Measurements from ENCODE around the gene FAT1. TPM values are rescaled to one million over a fixed set of nuclear protein-coding genes. Genes with fewer than 3 reads are reported as not detected.

The FAT1 gene
- total RNA-seq, 2 donors from 2014 or later = not detected

DNA sequence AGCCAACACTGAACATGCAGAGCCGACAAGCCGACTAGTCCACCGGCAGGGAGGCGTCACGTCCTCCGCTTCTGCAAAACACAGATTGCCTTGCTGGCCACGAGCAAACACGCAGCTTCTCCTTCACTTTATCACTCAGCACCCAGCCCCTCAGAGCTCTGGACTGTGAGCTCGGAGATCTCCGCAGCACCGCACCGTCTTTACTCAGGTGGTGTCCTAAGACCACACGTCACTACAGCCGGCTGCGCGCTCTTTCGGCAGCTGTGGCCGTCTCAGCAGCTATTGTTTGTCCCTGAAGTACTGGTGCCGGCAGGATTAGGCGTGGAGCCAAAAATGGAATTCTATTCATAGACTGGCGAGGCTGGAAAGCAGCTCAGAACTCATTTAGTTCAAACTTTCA, 72.0 kb downstream of the FAT1 start:
- H3K4me3 Mint-ChIP-seq = no peak overlapping the region
- no peaks in the 10 kb centered on the region for H3K4me1 Mint-ChIP-seq
- H3K27me3 Mint-ChIP-seq = peaks cover 3% of the 10 kb centered on the region
- ATAC-seq (replicated peaks) = no peak
- no peaks in the 10 kb centered on the region for H3K36me3 Mint-ChIP-seq (ENCODE audit: low read depth)
- no peak overlapping the region for H3K27ac Mint-ChIP-seq
- no peaks in the 10 kb centered on the region for H3K9me3 Mint-ChIP-seq

DNA sequence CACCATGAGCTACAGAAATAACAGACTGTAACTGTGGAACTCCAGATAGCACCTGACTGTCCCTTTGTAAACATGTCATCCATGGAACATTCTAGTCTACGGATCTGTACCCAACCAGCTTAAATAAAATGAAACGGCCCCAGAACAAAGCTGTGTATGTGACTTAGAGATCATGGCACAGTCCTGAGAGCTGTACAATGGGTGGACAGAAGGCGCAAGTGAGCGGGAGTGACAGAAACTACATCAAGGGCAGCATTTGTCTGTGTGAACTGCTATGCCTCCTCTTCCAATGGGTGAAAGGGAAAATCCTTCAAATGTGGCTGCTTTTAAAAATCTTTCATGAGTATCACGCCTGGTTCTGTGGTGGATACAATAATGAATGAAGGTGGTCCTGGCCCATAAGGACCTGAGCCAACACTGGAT, 72.5 kb downstream of the FAT1 start:
- Mint-ChIP-seq H3K27me3 (peaks cover 3% of the 10 kb centered on the region), H3K9me3 (no peaks in the 10 kb centered on the region), H3K36me3 (ENCODE audit: low read depth) (no peaks in the 10 kb centered on the region), H3K4me3 (no peak overlapping the region), H3K27ac (no peak overlapping the region), H3K4me1 (no peaks in the 10 kb centered on the region)
- no peak for ATAC-seq (replicated peaks)

- Mint-ChIP-seq H3K4me3 (no peak overlapping the region), H3K9me3 (no peaks in the 10 kb centered on the region), H3K27ac (no peak overlapping the region), H3K4me1 (no peaks in the 10 kb centered on the region), H3K27me3 (peaks cover 3% of the 10 kb centered on the region), H3K36me3 (ENCODE audit: low read depth) (no peaks in the 10 kb centered on the region)
- no peak for ATAC-seq (replicated peaks)
Observed at GRCh38 chr4:186650401-186651180, 73.1 kb downstream of the FAT1 start.

GRCh38 chr4:186647821-186648220, 75.8 kb downstream of the FAT1 start:
- Mint-ChIP-seq H3K36me3 (ENCODE audit: low read depth) (no peaks in the 10 kb centered on the region), H3K4me1 (no peaks in the 10 kb centered on the region), H3K27ac (no peak overlapping the region), H3K4me3 (no peak overlapping the region), H3K9me3 (peaks cover 3% of the 10 kb centered on the region), H3K27me3 (peaks cover 3% of the 10 kb centered on the region)
- ATAC-seq (replicated peaks) = no peak

GRCh38 chr4:186644737-186645261, 78.9 kb downstream of the FAT1 start:
- Mint-ChIP-seq H3K36me3 (ENCODE audit: low read depth) (no peaks in the 10 kb centered on the region), H3K4me3 (no peak overlapping the region), H3K4me1 (no peaks in the 10 kb centered on the region), H3K27ac (no peak overlapping the region), H3K27me3 (no peaks in the 10 kb centered on the region), H3K9me3 (peaks cover 8% of the 10 kb centered on the region)
- ATAC-seq (replicated peaks) = no peak

DNA sequence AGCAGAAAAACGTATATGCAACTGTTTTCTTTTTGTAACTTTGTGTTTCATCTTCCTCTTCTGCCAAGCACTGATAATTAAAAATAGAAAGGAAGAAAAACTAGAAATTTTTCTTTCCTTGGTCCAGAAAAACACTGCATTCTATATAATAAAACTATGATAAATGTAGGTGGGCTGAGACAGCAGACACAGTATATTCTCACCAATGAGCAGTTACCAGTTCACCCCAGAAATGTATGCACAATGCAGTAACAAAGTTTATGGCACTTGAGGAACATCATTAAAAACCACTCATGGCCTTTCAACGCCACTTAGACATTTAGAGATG, 79.4 kb downstream of the FAT1 start:
- H3K4me3 Mint-ChIP-seq = no peak overlapping the region
- no peaks in the 10 kb centered on the region for H3K4me1 Mint-ChIP-seq
- H3K9me3 Mint-ChIP-seq = peaks cover 8% of the 10 kb centered on the region
- H3K36me3 Mint-ChIP-seq (ENCODE audit: low read depth) = no peaks in the 10 kb centered on the region
- H3K27me3 Mint-ChIP-seq = no peaks in the 10 kb centered on the region
- ATAC-seq (replicated peaks) = no peak
- no peak overlapping the region for H3K27ac Mint-ChIP-seq

DNA sequence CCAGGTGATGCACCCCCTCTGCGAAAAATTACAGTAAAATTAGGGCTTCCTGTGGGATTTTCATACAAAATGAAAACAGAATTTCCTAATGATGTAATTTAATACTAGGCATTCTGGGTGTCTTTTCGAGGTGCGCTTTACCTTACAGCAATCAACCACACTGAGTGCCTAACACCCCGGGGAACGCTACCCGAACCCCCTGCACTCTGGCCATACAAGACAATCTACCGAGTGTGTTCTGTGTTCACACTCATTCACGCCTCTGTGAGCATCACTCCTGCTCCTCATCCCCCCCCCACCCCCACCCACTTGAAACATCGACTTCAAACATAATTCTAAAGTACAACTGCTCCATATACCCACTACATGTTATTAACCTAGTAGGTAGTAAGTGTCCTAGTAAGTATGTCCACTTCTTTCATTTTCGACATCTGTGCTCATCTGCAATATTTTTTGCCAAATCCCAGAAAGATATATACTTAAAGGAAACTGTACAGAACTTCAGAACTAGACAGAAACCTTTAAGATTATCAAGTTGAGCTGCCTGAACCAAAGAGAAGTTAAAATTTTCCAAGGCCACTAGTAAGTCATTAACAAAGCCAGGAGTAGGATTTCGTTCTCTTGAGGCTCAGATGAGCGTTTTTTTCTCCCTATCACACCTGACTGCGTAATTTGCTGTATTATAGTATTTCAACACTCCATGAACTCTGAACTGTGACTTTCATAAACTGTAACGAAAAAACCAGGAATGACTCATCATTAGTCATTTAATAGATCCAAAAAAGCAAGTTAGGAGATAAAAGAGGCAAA, 80.0 kb downstream of the FAT1 start:
- no peak overlapping the region for H3K4me3 Mint-ChIP-seq
- no peak for ATAC-seq (replicated peaks)

GRCh38 chr4:186642998-186643397, 80.7 kb downstream of the FAT1 start:
- peaks cover 8% of the 10 kb centered on the region for H3K9me3 Mint-ChIP-seq
- H3K4me1 Mint-ChIP-seq = no peaks in the 10 kb centered on the region
- ATAC-seq (replicated peaks) = no peak
- no peak overlapping the region for H3K4me3 Mint-ChIP-seq
- H3K36me3 Mint-ChIP-seq (ENCODE audit: low read depth) = no peaks in the 10 kb centered on the region
- H3K27ac Mint-ChIP-seq = no peak overlapping the region
- no peaks in the 10 kb centered on the region for H3K27me3 Mint-ChIP-seq

More for the DNA sequence above, 80.0 kb downstream of the FAT1 start:
- Mint-ChIP-seq H3K27ac (no peak overlapping the region), H3K4me1 (no peaks in the 10 kb centered on the region), H3K27me3 (no peaks in the 10 kb centered on the region), H3K36me3 (ENCODE audit: low read depth) (no peaks in the 10 kb centered on the region), H3K9me3 (peaks cover 8% of the 10 kb centered on the region)

DNA sequence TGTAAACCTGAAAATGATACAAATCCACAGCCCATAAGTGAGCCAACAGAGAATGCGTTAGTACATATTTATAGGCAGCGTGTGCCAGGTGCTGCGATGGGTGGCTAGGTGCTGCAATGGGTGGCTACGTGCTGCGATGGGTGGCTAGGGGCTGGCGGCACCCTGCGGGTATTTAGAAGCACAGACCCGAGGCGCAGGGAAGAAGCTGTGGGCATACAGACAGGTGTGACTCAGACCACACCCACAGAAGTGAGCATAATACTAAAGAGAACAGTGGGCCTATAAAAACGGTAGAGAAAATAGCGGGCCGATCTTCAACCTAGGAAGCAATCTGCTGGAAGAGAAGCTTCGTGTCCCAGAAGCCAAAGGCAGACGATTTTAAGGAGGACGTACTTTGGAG, 81.1 kb downstream of the FAT1 start:
- H3K9me3 Mint-ChIP-seq = peaks cover 8% of the 10 kb centered on the region
- H3K27me3 Mint-ChIP-seq = no peaks in the 10 kb centered on the region
- H3K4me1 Mint-ChIP-seq = no peaks in the 10 kb centered on the region
- no peaks in the 10 kb centered on the region for H3K36me3 Mint-ChIP-seq (ENCODE audit: low read depth)
- no peak overlapping the region for H3K4me3 Mint-ChIP-seq
- no peak for ATAC-seq (replicated peaks)
- no peak overlapping the region for H3K27ac Mint-ChIP-seq

- H3K36me3 Mint-ChIP-seq (ENCODE audit: low read depth) = no peaks in the 10 kb centered on the region
- ATAC-seq (replicated peaks) = no peak
- H3K4me1 Mint-ChIP-seq = no peaks in the 10 kb centered on the region
- H3K4me3 Mint-ChIP-seq = no peak overlapping the region
- H3K27me3 Mint-ChIP-seq = no peaks in the 10 kb centered on the region
- no peak overlapping the region for H3K27ac Mint-ChIP-seq
- H3K9me3 Mint-ChIP-seq = peaks cover 9% of the 10 kb centered on the region
Observed at GRCh38 chr4:186634591-186635128, 89.0 kb downstream of the FAT1 start.

DNA sequence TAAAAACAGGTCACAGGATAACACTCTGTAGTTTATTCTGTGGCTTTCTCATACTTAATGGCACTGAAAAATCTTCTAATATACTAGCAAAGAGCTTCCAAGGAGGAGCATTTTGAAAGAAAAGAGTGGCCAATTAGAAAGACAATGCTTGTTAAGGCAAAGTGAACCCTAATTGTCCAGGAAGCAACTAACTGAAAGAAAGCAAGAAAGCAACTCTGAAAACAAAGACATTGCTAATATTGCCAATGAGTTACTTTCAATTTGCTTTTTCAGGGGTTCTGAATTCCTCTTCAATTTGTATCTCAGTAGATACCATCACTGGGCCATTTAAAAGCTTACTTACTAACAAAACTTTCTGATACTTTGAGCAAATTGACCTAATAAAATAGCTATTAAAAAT, 89.8 kb downstream of the FAT1 start:
- no peak overlapping the region for H3K4me3 Mint-ChIP-seq
- ATAC-seq (replicated peaks) = no peak
- H3K27me3 Mint-ChIP-seq = no peaks in the 10 kb centered on the region
- no peak overlapping the region for H3K27ac Mint-ChIP-seq
- peaks cover 9% of the 10 kb centered on the region for H3K9me3 Mint-ChIP-seq
- no peaks in the 10 kb centered on the region for H3K4me1 Mint-ChIP-seq
- H3K36me3 Mint-ChIP-seq (ENCODE audit: low read depth) = no peaks in the 10 kb centered on the region

- Mint-ChIP-seq H3K4me1 (no peaks in the 10 kb centered on the region), H3K27ac (no peak overlapping the region), H3K4me3 (no peak overlapping the region), H3K27me3 (no peaks in the 10 kb centered on the region), H3K9me3 (peaks cover 9% of the 10 kb centered on the region), H3K36me3 (ENCODE audit: low read depth) (no peaks in the 10 kb centered on the region)
- no peak for ATAC-seq (replicated peaks)
Observed at GRCh38 chr4:186630128-186630527, 93.5 kb downstream of the FAT1 start.

DNA sequence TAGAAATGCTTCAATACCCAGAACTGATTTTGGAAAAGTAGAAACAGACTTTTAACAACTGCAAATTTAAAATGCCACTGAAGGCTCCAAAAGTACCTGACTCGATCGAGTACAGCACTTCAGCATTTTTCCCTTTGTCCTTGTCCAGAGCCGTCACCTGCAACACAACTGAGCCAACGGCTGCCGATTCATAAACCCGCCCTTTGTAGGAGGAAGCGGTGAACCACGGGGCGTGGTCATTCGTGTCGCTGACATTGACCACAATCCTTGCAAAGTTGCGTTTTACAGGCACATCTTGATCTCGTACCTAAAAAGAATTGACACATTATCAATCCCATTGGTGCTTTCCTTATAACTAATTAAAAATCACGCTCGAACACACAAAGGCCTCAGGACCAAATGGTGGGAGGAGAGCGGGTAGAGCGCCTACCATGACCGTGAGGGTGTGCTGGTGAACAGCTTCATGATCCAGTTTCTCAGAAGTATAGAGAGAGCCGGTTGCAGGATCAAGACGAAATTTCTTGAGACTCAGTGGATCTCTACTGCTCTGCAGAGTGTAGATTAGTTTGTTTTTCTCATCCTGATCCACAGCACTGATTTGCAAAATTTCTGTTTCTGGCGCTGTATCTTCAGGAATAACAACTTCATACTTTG, 95.5 kb downstream of the FAT1 start:
- peaks cover 14% of the 10 kb centered on the region for H3K9me3 Mint-ChIP-seq
- no peaks in the 10 kb centered on the region for H3K4me1 Mint-ChIP-seq
- no peak overlapping the region for H3K27ac Mint-ChIP-seq
- peak overlapping the region; percentile 13 for H3K4me3 Mint-ChIP-seq
- H3K27me3 Mint-ChIP-seq = peaks cover 4% of the 10 kb centered on the region
- ATAC-seq (replicated peaks) = peak; percentile 34
- no peaks in the 10 kb centered on the region for H3K36me3 Mint-ChIP-seq (ENCODE audit: low read depth)

GRCh38 chr4:186627226-186627865, 96.3 kb downstream of the FAT1 start:
- H3K4me1 Mint-ChIP-seq = no peaks in the 10 kb centered on the region
- no peaks in the 10 kb centered on the region for H3K36me3 Mint-ChIP-seq (ENCODE audit: low read depth)
- H3K27ac Mint-ChIP-seq = no peak overlapping the region
- H3K4me3 Mint-ChIP-seq = no peak overlapping the region
- H3K27me3 Mint-ChIP-seq = peaks cover 9% of the 10 kb centered on the region
- ATAC-seq (replicated peaks) = no peak
- peaks cover 19% of the 10 kb centered on the region for H3K9me3 Mint-ChIP-seq
